GM19438 (cell line): ENCODE data around the gene CNTNAP2.
"Not testable (repeated sequence)": the region's sequence is repeated elsewhere in the genome, so short reads cannot be mapped to it uniquely, and the experiment has no call there.

Experiments
- ATAC-seq: cut with Tn5 transposase; IDR thresholded peaks from one replicate; pipeline ENCODE4 v1.9.1; 2021; ENCODE audit warnings: low read depth; ENCODE audit not compliant: unreplicated experiment

Gene CNTNAP2

GRCh38 chr7:148026713-148027112, 1910.1 kb downstream of the CNTNAP2 start:
- no peak for ATAC-seq

- no peak for ATAC-seq
Measured at GRCh38 chr7:148028165-148028564, 1911.6 kb downstream of the CNTNAP2 start.

GRCh38 chr7:148031019-148031418, 1914.4 kb downstream of the CNTNAP2 start:
- ATAC-seq: no peak

GRCh38 chr7:148031811-148032210, 1915.2 kb downstream of the CNTNAP2 start:
- ATAC-seq: no peak

GRCh38 chr7:148035950-148036349, 1919.3 kb downstream of the CNTNAP2 start:
- ATAC-seq: no peak

GRCh38 chr7:148037044-148037443, 1920.4 kb downstream of the CNTNAP2 start:
- no peak for ATAC-seq

GRCh38 chr7:148041156-148041555, 1924.6 kb downstream of the CNTNAP2 start:
- ATAC-seq: no peak

- ATAC-seq: no peak
Measured at GRCh38 chr7:148042935-148043631, 1926.5 kb downstream of the CNTNAP2 start.

GRCh38 chr7:148044173-148044572, 1927.6 kb downstream of the CNTNAP2 start:
- no peak for ATAC-seq

GRCh38 chr7:148045521-148045920, 1928.9 kb downstream of the CNTNAP2 start:
- no peak for ATAC-seq

GRCh38 chr7:148049068-148049467, 1932.5 kb downstream of the CNTNAP2 start:
- ATAC-seq: no peak

- ATAC-seq: no peak
Measured at GRCh38 chr7:148050492-148051158, 1934.0 kb downstream of the CNTNAP2 start.

- ATAC-seq: no peak
Measured at GRCh38 chr7:148056406-148056805, 1939.8 kb downstream of the CNTNAP2 start.

- ATAC-seq: no peak
Measured at GRCh38 chr7:148058092-148058491, 1941.5 kb downstream of the CNTNAP2 start.

- no peak for ATAC-seq
Measured at GRCh38 chr7:148058753-148059152, 1942.2 kb downstream of the CNTNAP2 start.

- peak; percentile 87 for ATAC-seq
Measured at GRCh38 chr7:148060724-148061123, 1944.1 kb downstream of the CNTNAP2 start.

GRCh38 chr7:148078111-148078510, 1961.5 kb downstream of the CNTNAP2 start:
- ATAC-seq: not testable (repeated sequence)

GRCh38 chr7:148079206-148080080, 1962.8 kb downstream of the CNTNAP2 start:
- ATAC-seq: no peak

GRCh38 chr7:148083448-148083847, 1966.8 kb downstream of the CNTNAP2 start:
- no peak for ATAC-seq

GRCh38 chr7:148084138-148084537, 1967.5 kb downstream of the CNTNAP2 start:
- ATAC-seq: no peak

- ATAC-seq: no peak
Measured at GRCh38 chr7:148091882-148092281, 1975.3 kb downstream of the CNTNAP2 start.
